HG02571 (cell line): Measurements from ENCODE around the gene EFNA5.

ENCODE experiments used
- ATAC-seq: cut with Tn5 transposase; IDR thresholded peaks from one replicate; pipeline ENCODE4 v1.9.1; 2021; ENCODE audit warnings: mild to moderate bottlenecking, moderate library complexity; ENCODE audit not compliant: unreplicated experiment

Gene EFNA5

GRCh38 chr5:107341376-107342084, 329.2 kb downstream of the EFNA5 start:
- ATAC-seq = no peak

DNA sequence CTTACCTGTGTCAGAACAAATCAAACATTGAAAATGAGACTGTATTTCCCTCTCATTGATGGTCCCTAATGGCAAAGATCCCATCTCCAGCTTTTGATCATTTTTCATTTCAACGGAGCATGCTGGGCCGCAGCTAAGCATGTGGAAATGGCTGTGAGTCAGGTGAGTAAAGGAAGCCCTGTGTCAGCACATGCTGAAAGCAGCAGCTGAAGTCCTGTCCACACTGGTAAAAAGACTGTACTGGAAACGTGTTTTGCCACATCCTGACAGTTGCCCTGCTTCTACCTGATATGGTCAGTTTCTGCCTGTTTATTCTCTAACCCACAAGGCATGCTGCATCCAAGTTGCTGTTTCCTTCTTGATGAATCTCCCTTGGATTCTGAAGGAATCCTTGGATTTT, 330.1 kb downstream of the EFNA5 start:
- no peak for ATAC-seq

DNA sequence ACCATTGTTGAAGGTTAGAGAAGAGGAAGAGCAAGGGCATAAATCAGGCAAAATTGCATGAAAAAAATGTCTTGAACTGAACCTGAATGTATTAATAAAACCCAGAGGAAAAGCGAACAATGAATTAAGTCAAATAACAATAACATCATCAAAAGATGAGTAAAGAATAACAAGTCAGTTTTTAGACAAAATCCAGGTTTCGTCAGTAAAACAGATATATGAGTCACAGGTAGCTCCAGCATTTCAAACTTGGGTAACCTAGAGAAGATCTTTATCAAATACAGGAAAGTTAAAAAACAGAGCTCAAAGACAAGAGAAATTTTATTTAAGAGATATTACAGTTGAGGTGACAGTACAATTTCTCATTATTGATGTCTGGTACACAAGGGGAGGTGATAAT, 332.4 kb downstream of the EFNA5 start:
- no peak for ATAC-seq

- ATAC-seq = no peak
Observed at GRCh38 chr5:107337281-107337680, 333.5 kb downstream of the EFNA5 start.

DNA sequence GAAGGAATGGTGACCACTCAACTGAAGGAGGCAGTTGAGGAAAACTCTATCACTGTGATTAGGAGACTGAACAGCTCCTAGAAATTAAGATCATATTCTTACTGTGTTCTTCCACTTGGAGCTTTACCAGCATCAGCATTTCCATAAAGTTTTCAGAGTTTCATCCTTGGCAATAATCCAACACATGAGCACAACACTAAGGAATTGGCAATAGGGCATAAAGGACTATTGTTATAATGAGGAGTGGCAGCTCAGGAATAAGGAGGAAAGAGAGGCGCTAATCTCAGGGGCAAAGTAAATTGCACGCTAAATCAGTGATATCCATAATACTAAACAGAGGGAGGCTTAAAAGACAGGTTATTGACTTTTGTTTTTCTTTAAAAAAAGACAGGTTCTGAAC, 338.9 kb downstream of the EFNA5 start:
- no peak for ATAC-seq

- ATAC-seq = no peak
Observed at GRCh38 chr5:107331312-107331711, 339.4 kb downstream of the EFNA5 start.

DNA sequence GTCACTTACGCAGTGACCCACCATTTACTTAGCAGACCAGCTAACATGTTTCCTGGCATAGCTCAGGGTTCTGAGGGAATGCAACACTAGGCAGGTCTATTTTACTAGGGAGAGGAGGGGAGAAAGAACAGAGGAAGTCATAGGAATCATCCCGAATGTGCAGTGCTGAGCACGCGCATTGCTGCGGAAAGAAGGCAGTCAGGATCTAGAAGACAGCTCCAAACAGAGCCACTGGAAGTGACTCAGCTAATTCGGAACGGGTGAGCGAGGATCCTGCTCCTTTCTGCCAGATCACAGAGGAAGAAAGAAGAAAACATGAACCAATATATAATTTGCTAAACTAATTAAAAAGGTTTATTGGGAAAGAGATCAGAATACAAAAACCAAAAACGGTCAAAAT, 339.8 kb downstream of the EFNA5 start:
- no peak for ATAC-seq

- ATAC-seq = no peak
Observed at GRCh38 chr5:107329850-107330249, 340.9 kb downstream of the EFNA5 start.
